Liver (tissue), 9 donors: ENCODE results near the gene DSC1. TPM values are rescaled to one million over a fixed set of nuclear protein-coding genes. Genes with fewer than 3 reads are reported as not detected.

Experiments used
- DNase-seq: peaks from one replicate; pipeline ENCODE4 v3.0.0-alpha.2; 2017; ENCODE audit warnings: low spot score
- H3K27ac ChIP-seq, 2 donors: one replicate each; pipeline ENCODE4 v1.7.0; 2013; ENCODE audit warnings: inconsistent platforms in 2 of 2, low read length in 2 of 2, control low read depth in 1 of 2, low read depth in 1 of 2, mild to moderate bottlenecking in 1 of 2
- H3K27me3 ChIP-seq, 4 donors: one replicate each; pipeline versions ENCODE4 v1.6.1 to v1.7.0; 2013; ENCODE audit warnings: low read length in 3 of 4, inconsistent platforms in 1 of 4, mild to moderate bottlenecking in 1 of 4, moderate library complexity in 1 of 4; ENCODE audit not compliant: control insufficient read depth in 4 of 4, insufficient read depth in 4 of 4
- H3K36me3 ChIP-seq, 4 donors: one replicate each; pipeline versions ENCODE4 v1.6.1 to v1.7.0; 2013; ENCODE audit warnings: low read length in 3 of 4, mild to moderate bottlenecking in 3 of 4, low read depth in 1 of 4, moderate library complexity in 1 of 4; ENCODE audit not compliant: control insufficient read depth in 4 of 4, insufficient read depth in 3 of 4
- H3K4me1 ChIP-seq, 4 donors: one replicate each; pipeline versions ENCODE4 v1.6.1 to v1.7.0; 2013; ENCODE audit warnings: low read length in 3 of 4, mild to moderate bottlenecking in 3 of 4, moderate library complexity in 1 of 4; ENCODE audit not compliant: control insufficient read depth in 4 of 4, insufficient read depth in 4 of 4
- H3K4me3 ChIP-seq, 3 donors: one replicate each; pipeline versions ENCODE4 v1.6.1 to v1.7.0; 2013; ENCODE audit warnings: low read length in 3 of 3, control low read depth in 1 of 3, low read depth in 1 of 3, mild to moderate bottlenecking in 1 of 3
- H3K9ac ChIP-seq, 2 donors: one replicate each; pipeline ENCODE4 v1.7.0; 2013; ENCODE audit warnings: low read length in 2 of 2, mild to moderate bottlenecking in 2 of 2, moderate library complexity in 2 of 2, control low read depth in 1 of 2, low read depth in 1 of 2
- H3K9me3 ChIP-seq, 4 donors: one replicate each; pipeline versions ENCODE4 v1.6.1 to v1.7.0; 2013; ENCODE audit warnings: low read length in 3 of 4; ENCODE audit not compliant: control insufficient read depth in 4 of 4
- ATF3 ChIP-seq: IDR thresholded peaks from 2 replicates; pipeline ENCODE4 v1.6.1; 2016; ENCODE audit warnings: antibody characterized with exemption
- CTCF ChIP-seq: fragments of 150-350 bp; IDR thresholded peaks from 2 replicates; pipeline ENCODE4 v1.5.1; 2017; ENCODE audit warnings: improper control_type of control experiment, low read depth, low read length; ENCODE audit not compliant: missing input control
- EGR1 ChIP-seq, 2 donors: IDR thresholded peaks; 2 replicates each; pipeline ENCODE4 v1.6.1; 2016 to 2018; ENCODE audit warnings: antibody characterized with exemption in 2 of 2, low read depth in 2 of 2
- FOXA2 ChIP-seq: IDR thresholded peaks from 2 replicates; pipeline ENCODE4 v1.6.1; 2016; ENCODE audit warnings: antibody characterized with exemption
- HNF4A ChIP-seq, 2 donors: conservative IDR thresholded peaks; 2 replicates each; pipeline ENCODE4 v1.6.1; 2016; ENCODE audit warnings: antibody characterized with exemption in 2 of 2, mild to moderate bottlenecking in 2 of 2
- HNF4G ChIP-seq: IDR thresholded peaks from 2 replicates; pipeline ENCODE4 v1.6.1; 2016; ENCODE audit warnings: antibody characterized with exemption
- NR2F2 ChIP-seq: IDR thresholded peaks from 2 replicates; pipeline ENCODE4 v1.6.1; 2016; ENCODE audit warnings: antibody characterized with exemption
- RAD21 ChIP-seq, 2 donors: IDR thresholded peaks; 2 replicates each; pipeline ENCODE4 v1.6.1; 2016; ENCODE audit warnings: antibody characterized with exemption in 2 of 2, mild to moderate bottlenecking in 2 of 2
- REST ChIP-seq: IDR thresholded peaks from 2 replicates; pipeline ENCODE4 v1.6.1; 2016; ENCODE audit warnings: antibody characterized with exemption, mild to moderate bottlenecking
- RXRA ChIP-seq, 2 donors: IDR thresholded peaks; 2 replicates each; pipeline ENCODE4 v1.6.1; 2017 to 2018; ENCODE audit warnings: antibody characterized with exemption in 2 of 2, mild to moderate bottlenecking in 1 of 2
- SP1 ChIP-seq: IDR thresholded peaks from 2 replicates; pipeline ENCODE4 v1.6.1; 2018; ENCODE audit warnings: antibody characterized with exemption, mild to moderate bottlenecking
- TAF1 ChIP-seq: conservative IDR thresholded peaks from 2 replicates; pipeline ENCODE4 v1.6.1; 2016; ENCODE audit warnings: antibody characterized with exemption, mild to moderate bottlenecking
- YY1 ChIP-seq: IDR thresholded peaks from 2 replicates; pipeline ENCODE4 v1.6.1; 2016; ENCODE audit warnings: antibody characterized with exemption, mild to moderate bottlenecking
- ZBTB33 ChIP-seq: IDR thresholded peaks from 2 replicates; pipeline ENCODE4 v1.6.1; 2016; ENCODE audit warnings: antibody characterized with exemption
- WGBS: extraction: QIAGEN DNeasy Blood & Tissue Kit; methylation state at CpG from one replicate; pipeline ENCODE4 v1.1.7; 2013; 5-methylcytosine and 5-hydroxymethylcytosine counted together
- polyA plus RNA-seq, 2 donors: library from polyadenylated mRNA; stranded (reverse) in 1 of 2; unstranded in 1 of 2; fragments of 200-250 nt in 1 of 2; fragments of >200 nt in 1 of 2; fragmentation: Nextera tagmentation in 1 of 2; extraction: Ambion mirVana in 1 of 2; gene quantifications; one replicate each; pipeline versions ENCODE4 v1.2.1 to v1.2.3, GENCODE V29; 2013 to 2015
- total RNA-seq, 2 donors: library from RNA; depleted of rRNA; stranded (reverse); fragments of >200 nt; gene quantifications; one replicate each; pipeline ENCODE4 v1.2.3, GENCODE V29; 2014
- donor health status: healthy.
- donor health status: healthy.
- donor health status: healthy.
- donor health status: healthy.
- donor health status: healthy.

The DSC1 gene
- total and polyA plus RNA-seq, 4 donors = not detected

GRCh38 chr18:31149351-31149750, 13.3 kb downstream of the DSC1 start (continued):
- TF ChIP-seq CTCF = no peak
- no peak for TF ChIP-seq HNF4A (conservative IDR thresholded peaks at IDR 0.05)
- TF ChIP-seq NR2F2 = no peak

GRCh38 chr18:31148600-31148999, 14.1 kb downstream of the DSC1 start:
- no peaks in the 10 kb centered on the region for H3K36me3 ChIP-seq
- H3K9ac ChIP-seq = no peak overlapping the region
- no peak overlapping the region for H3K27ac ChIP-seq
- H3K4me1 ChIP-seq = no peaks in the 10 kb centered on the region
- DNase-seq = no peak
- WGBS = 61% methylated on average over 3 of the region's 3 CpGs
- H3K9me3 ChIP-seq = no peaks in the 10 kb centered on the region
- no peak overlapping the region for H3K4me3 ChIP-seq
- TF ChIP-seq ZBTB33 (no peak), TAF1 (no peak), NR2F2 (no peak), HNF4A (conservative IDR thresholded peaks at IDR 0.05) (no peak), RAD21 (IDR thresholded peaks at IDR 0.05) (no peak), CTCF (no peak), HNF4G (no peak), FOXA2 (no peak), SP1 (no peak), YY1 (no peak)
- no peaks in the 10 kb centered on the region for H3K27me3 ChIP-seq

- Histone ChIP-seq H3K36me3 (no peaks in the 10 kb centered on the region), H3K27ac (no peak overlapping the region), H3K4me3 (no peak overlapping the region), H3K4me1 (no peaks in the 10 kb centered on the region), H3K9me3 (no peaks in the 10 kb centered on the region), H3K9ac (no peak overlapping the region), H3K27me3 (no peaks in the 10 kb centered on the region)
- DNase-seq = no peak
- TF ChIP-seq RXRA (IDR thresholded peaks at IDR 0.05) (no peak), CTCF (no peak), HNF4G (no peak), HNF4A (conservative IDR thresholded peaks at IDR 0.05) (no peak), EGR1 (IDR thresholded peaks at IDR 0.05; ENCODE audit: low read depth in 2 of 2) (no peak), REST (no peak), RAD21 (IDR thresholded peaks at IDR 0.05) (no peak), TAF1 (no peak), FOXA2 (no peak), ATF3 (no peak), ZBTB33 (no peak)
These were observed 15.8 kb downstream of the DSC1 start for GRCh38 chr18:31146809-31147208.
